H1 (cell line): Measurements from ENCODE around the gene RHBDL2. TPM values are rescaled to one million over a fixed set of nuclear protein-coding genes. Genes with fewer than 3 reads are reported as not detected.

Experiments
- CTCF ChIA-PET: fragments of 300-600 bp; sonication (Branson Sonifier 250); formaldehyde crosslinking; loops from one replicate; lab custom pipeline; 2021; ENCODE audit not compliant: partially characterized antibody; lab: Charles Lee
- POLR2A ChIA-PET: fragments of 300-600 bp; sonication (Branson Sonifier 250); formaldehyde crosslinking; loops from one replicate; lab custom pipeline; 2021; ENCODE audit warnings: inconsistent platforms; ENCODE audit not compliant: partially characterized antibody; lab: Charles Lee
- DNase-seq, 2 experiments: peaks; one replicate each; pipeline versions ENCODE4 v3.0.0 to v3.0.0-alpha.2; 2010 to 2022; ENCODE audit warnings: low spot score in 2 of 2, low read depth in 1 of 2, mixed read lengths in 1 of 2
- FAIRE-seq: peaks from 2 replicates; lab custom pipeline; 2011; peaks lifted over from hg19 to GRCh38; lab: Jason Lieb, UNC
- H2AFZ ChIP-seq: 2 replicates; pipeline ENCODE4 v1.8.1; 2012; ENCODE audit warnings: low read length, inconsistent platforms
- H2AK5ac ChIP-seq: 2 replicates; pipeline ENCODE4 v1.6.1; 2013; ENCODE audit warnings: low read depth, low read length
- H2BK120ac ChIP-seq: replicated peaks from 2 replicates; pipeline ENCODE3; 2013; ENCODE audit warnings: low read depth, low read length, inconsistent platforms
- H2BK12ac ChIP-seq: 2 replicates; pipeline ENCODE4 v1.6.1; 2013; ENCODE audit warnings: low read depth, low read length
- H2BK15ac ChIP-seq: 2 replicates; pipeline ENCODE4 v1.6.1; 2013; ENCODE audit warnings: low read length
- H2BK20ac ChIP-seq: 2 replicates; pipeline ENCODE4 v1.6.1; 2013; ENCODE audit warnings: low read length
- H2BK5ac ChIP-seq: 2 replicates; pipeline ENCODE4 v1.6.1; 2013; ENCODE audit warnings: low read depth, low read length
- H3K14ac ChIP-seq: 2 replicates; pipeline ENCODE4 v1.6.1; 2013; ENCODE audit warnings: inconsistent platforms; ENCODE audit not compliant: insufficient read length
- H3K18ac ChIP-seq: 2 replicates; pipeline ENCODE4 v1.6.1; 2013; ENCODE audit warnings: low read length; ENCODE audit errors: extremely low read depth
- H3K23ac ChIP-seq: 2 replicates; pipeline ENCODE4 v1.6.1; 2013; ENCODE audit warnings: inconsistent platforms; ENCODE audit not compliant: insufficient read length
- H3K23me2 ChIP-seq: 2 replicates; pipeline ENCODE4 v1.6.1; 2013; ENCODE audit warnings: low read depth, low read length
- H3K27ac ChIP-seq: 2 replicates; pipeline ENCODE4 v1.6.1; 2011; ENCODE audit warnings: low read depth, low read length, inconsistent platforms
- H3K27me3 ChIP-seq, 4 experiments: replicated peaks in 1 of 4; 1 replicate in 1 of 4; 2 replicates in 3 of 4; pipeline versions ENCODE4 v1.6.1 to v1.8.1; 2011 to 2013; ENCODE audit warnings: low read length in 3 of 4, mild to moderate bottlenecking in 3 of 4, inconsistent platforms in 2 of 4, mixed read lengths in 2 of 4, moderate library complexity in 1 of 4; ENCODE audit not compliant: control insufficient read depth in 3 of 4, insufficient read depth in 3 of 4; ENCODE audit errors: extremely low read depth in 1 of 4
- H3K36me3 ChIP-seq, 4 experiments: 2 replicates each; pipeline versions ENCODE4 v1.6.1 to v1.8.1; 2011 to 2013; ENCODE audit warnings: mild to moderate bottlenecking in 4 of 4, low read length in 3 of 4, moderate library complexity in 2 of 4, control low read depth in 1 of 4, inconsistent platforms in 1 of 4; ENCODE audit not compliant: insufficient read depth in 4 of 4, control insufficient read depth in 2 of 4
- H3K4ac ChIP-seq: replicated peaks from 2 replicates; pipeline ENCODE3; 2013; ENCODE audit warnings: low read length, low read depth, mixed read lengths, inconsistent platforms; ENCODE audit not compliant: insufficient read length
- H3K4me1 ChIP-seq, 4 experiments: replicated peaks in 1 of 4; 1 replicate in 1 of 4; 2 replicates in 3 of 4; pipeline versions ENCODE4 v1.6.1 to v1.8.1; 2011 to 2013; ENCODE audit warnings: low read length in 3 of 4, inconsistent platforms in 2 of 4, mixed read lengths in 1 of 4; ENCODE audit not compliant: insufficient read depth in 4 of 4, control insufficient read depth in 3 of 4
- H3K4me2 ChIP-seq, 2 experiments: 2 replicates each; pipeline versions ENCODE4 v1.6.1 to v1.8.1; 2011 to 2013; ENCODE audit warnings: low read depth in 2 of 2, low read length in 2 of 2, control low read depth in 1 of 2, inconsistent platforms in 1 of 2, mild to moderate bottlenecking in 1 of 2; ENCODE audit not compliant: insufficient read depth in 1 of 2
- H3K4me3 ChIP-seq, 4 experiments: fragments of 200-600, 300-600 bp in 1 of 4; sonication (generic), shearing (Covaris generic), sonication (Bioruptor Twin) in 1 of 4; 2 replicates each; pipeline versions ENCODE4 v1.5.1 to v1.8.1; 2011 to 2016; ENCODE audit warnings: low read length in 4 of 4, low read depth in 3 of 4, control low read depth in 2 of 4, inconsistent platforms in 2 of 4, mild to moderate bottlenecking in 2 of 4, mixed read lengths in 1 of 4, moderate library complexity in 1 of 4; ENCODE audit not compliant: insufficient read depth in 2 of 4; ENCODE audit errors: extremely low read depth in 1 of 4
- H3K56ac ChIP-seq: replicated peaks from 2 replicates; pipeline ENCODE3; 2013; ENCODE audit warnings: low read depth, mild to moderate bottlenecking, mixed read lengths, low read length, inconsistent platforms; ENCODE audit not compliant: insufficient read length
- H3K79me1 ChIP-seq: 2 replicates; pipeline ENCODE4 v1.6.1; 2013; ENCODE audit warnings: low read depth, low read length, control low read depth
- H3K79me2 ChIP-seq, 2 experiments: 2 replicates each; pipeline versions ENCODE4 v1.6.1 to v1.8.1; 2012 to 2013; ENCODE audit warnings: low read length in 2 of 2, mild to moderate bottlenecking in 2 of 2, inconsistent platforms in 1 of 2; ENCODE audit not compliant: insufficient read depth in 2 of 2, control insufficient read depth in 1 of 2
- H3K9ac ChIP-seq, 4 experiments: replicated peaks in 1 of 4; 1 replicate in 1 of 4; 2 replicates in 3 of 4; pipeline versions ENCODE4 v1.6.1 to v1.8.1; 2011 to 2013; ENCODE audit warnings: low read depth in 3 of 4, low read length in 3 of 4, control low read depth in 2 of 4, mild to moderate bottlenecking in 2 of 4, moderate library complexity in 2 of 4, inconsistent platforms in 1 of 4; ENCODE audit errors: extremely low read depth in 1 of 4
- H3K9me3 ChIP-seq, 2 experiments: 2 replicates each; pipeline versions ENCODE4 v1.6.1 to v1.8.1; 2012 to 2013; ENCODE audit warnings: mild to moderate bottlenecking in 2 of 2, moderate library complexity in 2 of 2, control low read depth in 1 of 2, inconsistent platforms in 1 of 2, low read depth in 1 of 2, low read length in 1 of 2, mixed read lengths in 1 of 2; ENCODE audit not compliant: insufficient read depth in 2 of 2
- H4K20me1 ChIP-seq, 2 experiments: replicated peaks in 1 of 2; 2 replicates each; pipeline versions ENCODE3 to v1.8.1; 2011 to 2013; ENCODE audit warnings: inconsistent platforms in 2 of 2, low read length in 2 of 2, mild to moderate bottlenecking in 1 of 2; ENCODE audit not compliant: insufficient read depth in 2 of 2, control insufficient read depth in 1 of 2
- H4K5ac ChIP-seq: 2 replicates; pipeline ENCODE4 v1.6.1; 2013; ENCODE audit warnings: low read length, low read depth, mixed read lengths, inconsistent platforms; ENCODE audit not compliant: insufficient read length
- H4K8ac ChIP-seq: 2 replicates; pipeline ENCODE4 v1.8.0; 2013; ENCODE audit warnings: mild to moderate bottlenecking, moderate library complexity, low read length, inconsistent platforms; ENCODE audit not compliant: insufficient read depth; ENCODE audit errors: extremely low read depth
- H4K91ac ChIP-seq: replicated peaks from 2 replicates; pipeline ENCODE3; 2013; ENCODE audit warnings: low read length, mixed read lengths, inconsistent platforms; ENCODE audit not compliant: insufficient read length
- CEBPB ChIP-seq: IDR thresholded peaks from 2 replicates; pipeline ENCODE4 v1.6.1; 2012; ENCODE audit warnings: low read depth, low read length
- KDM5A ChIP-seq: fragments of 200-600 bp; IDR thresholded peaks from 2 replicates; pipeline ENCODE4 v1.7.1; 2012; ENCODE audit warnings: mild to moderate bottlenecking, low read length, inconsistent platforms, mixed read lengths
- RAD21 ChIP-seq, 2 experiments: IDR thresholded peaks in 1 of 2; conservative IDR thresholded peaks in 1 of 2; 2 replicates each; pipeline ENCODE4 v1.6.1; 2011; ENCODE audit warnings: low read depth in 2 of 2, low read length in 2 of 2, improper control_type of control experiment in 1 of 2, inconsistent platforms in 1 of 2, mild to moderate bottlenecking in 1 of 2, moderate library complexity in 1 of 2
- WGBS, 2 experiments: shearing (Covaris generic) in 1 of 2; methylation state at CpG; one replicate each; pipeline versions ENCODE4 v1.1.6 to v1.1.7; 2013 to 2015; ENCODE audit warnings: low lambda C conversion rate in 2 of 2, mixed read lengths in 2 of 2, inconsistent platforms in 1 of 2, low coverage in 1 of 2, missing lambda C conversion rate in 1 of 2; ENCODE audit not compliant: insufficient replicate concordance in 2 of 2, insufficient coverage in 1 of 2, insufficient read length in 1 of 2; ENCODE audit errors: extremely low coverage in 1 of 2, missing lambda C conversion rate in 1 of 2; 5-methylcytosine and 5-hydroxymethylcytosine counted together
- polyA plus RNA-seq, 7 experiments: library from polyadenylated mRNA; depleted of rRNA in 3 of 7; stranded (reverse) in 5 of 7; unstranded in 2 of 7; fragments of >200 nt in 5 of 7; fragments of 200-250 nt in 2 of 7; gene quantifications; 1 replicate in 5 of 7; 2 replicates in 1 of 7; 4 replicates in 1 of 7; pipeline versions ENCODE4 v1.2.1 to v1.2.3, GENCODE V29; 2011 to 2013; ENCODE audit warnings: missing spikeins in 2 of 7, mixed read lengths in 2 of 7
- total RNA-seq: library from RNA; stranded (reverse); fragmentation: NEBNext Ultra II Directional; extraction: Animal tissue kit (Norgen Biotek cat#: 25700); gene quantifications from 2 replicates; pipeline ENCODE4 v1.2.1, GENCODE V29; 2021
- TF ChIP-seq, protein P1 (sequence below): IDR thresholded peaks from 2 replicates; pipeline ENCODE4 v1.6.1; 2011; ENCODE audit warnings: low read length, improper control_type of control experiment

The RHBDL2 gene
- total and polyA plus RNA-seq, 2 of the 8 experiments (the other 6 are each of a cell fraction or from before 2014, with no cell fraction given) = 0.42 to 0.84 TPM

DNA sequence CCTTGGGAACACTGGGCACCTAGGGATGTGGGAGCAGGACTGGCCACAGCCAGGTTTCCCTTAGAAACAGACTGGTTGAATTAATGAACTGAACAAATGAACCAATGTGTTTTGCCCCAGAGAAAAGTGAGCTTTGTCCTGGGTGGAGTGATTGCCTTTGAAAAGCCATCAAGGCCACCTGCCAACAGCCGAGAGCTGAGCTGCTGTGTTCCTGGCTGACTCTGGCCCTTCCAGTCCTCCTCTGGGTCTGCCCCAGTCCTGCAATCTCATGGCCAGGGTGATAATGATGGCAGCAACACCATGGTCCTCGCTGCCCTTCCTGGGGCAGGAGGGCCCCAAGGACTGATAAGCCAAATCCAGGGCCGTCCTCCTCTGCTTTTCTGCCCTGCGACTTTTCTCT, 42.1 kb downstream of the RHBDL2 start:
- Histone ChIP-seq H3K27ac (no peak overlapping the region), H4K91ac (no peak overlapping the region)
- no peak for TF ChIP-seq KDM5A
- TF ChIP-seq, protein P1, sequence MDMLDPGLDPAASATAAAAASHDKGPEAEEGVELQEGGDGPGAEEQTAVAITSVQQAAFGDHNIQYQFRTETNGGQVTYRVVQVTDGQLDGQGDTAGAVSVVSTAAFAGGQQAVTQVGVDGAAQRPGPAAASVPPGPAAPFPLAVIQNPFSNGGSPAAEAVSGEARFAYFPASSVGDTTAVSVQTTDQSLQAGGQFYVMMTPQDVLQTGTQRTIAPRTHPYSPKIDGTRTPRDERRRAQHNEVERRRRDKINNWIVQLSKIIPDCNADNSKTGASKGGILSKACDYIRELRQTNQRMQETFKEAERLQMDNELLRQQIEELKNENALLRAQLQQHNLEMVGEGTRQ = no peak
- TF ChIP-seq RAD21 (IDR thresholded peaks at IDR 0.05 in 1 of 2, conservative IDR thresholded peaks at IDR 0.05 in 1 of 2; ENCODE audit: low read depth in 2 of 2, low read length in 2 of 2) = no peak
- no peak for TF ChIP-seq CEBPB
- TF ChIP-seq, all 59 proteins: peak for 0
- Histone ChIP-seq H3K56ac (no peak overlapping the region), H2AFZ (no peak overlapping the region), H3K4me2 (no peak overlapping the region), H4K8ac (peak overlapping the region; percentile 57; the same call in 1 of the 2 replicates), H2BK15ac (no peak overlapping the region), H3K4me1 (no peaks in the 10 kb centered on the region), H3K23ac (no peak overlapping the region), H2BK20ac (no peak overlapping the region), H3K9me3 (no peaks in the 10 kb centered on the region), H3K27me3 (no peaks in the 10 kb centered on the region), H3K18ac (no peak overlapping the region), H2AK5ac (peak overlapping the region; percentile 9; the same call in 1 of the 2 replicates), H3K9ac (no peak overlapping the region), H3K79me2 (no peaks in the 10 kb centered on the region), H3K23me2 (no peaks in the 10 kb centered on the region), H2BK5ac (no peak overlapping the region), H2BK12ac (no peak overlapping the region; the same call in 1 of the 2 replicates), H3K4ac (no peak overlapping the region), H2BK120ac (no peak overlapping the region), H4K5ac (no peak overlapping the region), H3K14ac (no peak overlapping the region), H4K20me1 (no peaks in the 10 kb centered on the region), H3K36me3 (no peaks in the 10 kb centered on the region), H3K79me1 (no peaks in the 10 kb centered on the region), H3K4me3 (no peak overlapping the region)
- WGBS, 2 experiments = 100% methylated on average over 4 of the region's 4 CpGs; no CpG with 5 or more reads in 1 of the 2 experiments
- no peak for FAIRE-seq
- POLR2A ChIA-PET = no interaction called here
- CTCF ChIA-PET = interaction anchor here (1.1 kb wide), 2 partner anchors 8 to 14 kb away, joined by 3 read pairs; no protein-coding TSS in a partner anchor
- no peak for DNase-seq
